Measurements from ENCODE around the gene ARHGAP15.

ARHGAP15 gene

DNA sequence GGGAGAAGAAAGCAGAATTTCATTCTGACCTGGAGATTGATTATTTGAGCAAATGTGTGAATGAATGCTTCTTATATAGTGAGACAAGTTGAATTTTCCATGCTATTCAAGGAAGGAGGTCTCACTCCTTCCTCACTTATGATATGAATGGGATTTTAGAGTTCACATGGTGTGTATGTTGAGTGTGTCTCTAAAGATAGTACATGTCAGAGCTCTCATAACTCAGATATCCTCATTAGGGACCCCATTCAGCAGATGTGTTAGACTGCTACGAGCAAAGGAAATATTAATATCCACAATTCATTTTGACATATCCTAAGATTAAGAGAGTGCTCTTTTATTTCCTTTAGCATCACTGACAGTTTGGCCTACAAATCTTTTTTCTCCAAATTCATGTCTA is 368.5 kb downstream of the ARHGAP15 start:
- no peak for TF ChIP-seq CTCF (IDR thresholded peaks at IDR 0.05; ENCODE audit: low read depth, low read length)
- H3K4me3 ChIP-seq (replicated peaks in 1 of 2; ENCODE audit: low read depth in 2 of 2, low read length in 2 of 2): no peak overlapping the region
- no peak for DNase-seq (ENCODE audit: low read depth in 2 of 2)

GRCh38 chr2:143498496-143498895 is 369.3 kb downstream of the ARHGAP15 start:
- no peak for DNase-seq (ENCODE audit: low read depth in 2 of 2)
- TF ChIP-seq CTCF (IDR thresholded peaks at IDR 0.05; ENCODE audit: low read depth, low read length): no peak
- H3K4me3 ChIP-seq (replicated peaks in 1 of 2; ENCODE audit: low read depth in 2 of 2, low read length in 2 of 2): no peak overlapping the region

GRCh38 chr2:143499061-143499460 is 369.8 kb downstream of the ARHGAP15 start:
- H3K4me3 ChIP-seq (replicated peaks in 1 of 2; ENCODE audit: low read depth in 2 of 2, low read length in 2 of 2): no peak overlapping the region
- DNase-seq (ENCODE audit: low read depth in 2 of 2): no peak
- no peak for TF ChIP-seq CTCF (IDR thresholded peaks at IDR 0.05; ENCODE audit: low read depth, low read length)

DNA sequence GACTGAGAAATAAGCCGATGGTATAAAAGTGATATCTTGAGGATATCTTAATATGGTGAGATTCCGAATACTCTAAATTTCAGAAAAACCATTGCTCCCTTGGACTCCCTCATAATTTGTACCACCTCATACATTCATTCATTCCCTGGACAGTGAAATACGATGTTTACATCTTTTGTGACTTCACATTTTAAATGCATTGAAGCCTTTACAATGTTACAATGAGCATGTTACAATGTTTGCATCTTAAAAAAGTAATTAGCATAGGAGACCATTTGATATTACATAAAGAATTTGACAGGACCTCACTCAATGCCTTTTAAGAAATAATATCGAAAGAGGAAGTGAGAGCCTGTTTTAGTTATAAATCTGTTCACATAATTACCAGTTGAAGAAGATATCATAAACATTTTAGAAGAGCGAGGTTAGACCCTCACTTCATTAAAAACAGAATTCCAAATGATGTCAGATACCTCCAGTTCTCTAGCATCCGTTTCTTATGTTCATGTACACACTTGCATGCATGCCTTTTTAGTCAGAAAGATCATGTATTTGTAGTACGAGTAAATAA is 372.0 kb downstream of the ARHGAP15 start:
- no peak for TF ChIP-seq CTCF (IDR thresholded peaks at IDR 0.05; ENCODE audit: low read depth, low read length)
- no peak overlapping the region for H3K4me3 ChIP-seq (replicated peaks in 1 of 2; ENCODE audit: low read depth in 2 of 2, low read length in 2 of 2)
- DNase-seq (ENCODE audit: low read depth in 2 of 2): no peak

DNA sequence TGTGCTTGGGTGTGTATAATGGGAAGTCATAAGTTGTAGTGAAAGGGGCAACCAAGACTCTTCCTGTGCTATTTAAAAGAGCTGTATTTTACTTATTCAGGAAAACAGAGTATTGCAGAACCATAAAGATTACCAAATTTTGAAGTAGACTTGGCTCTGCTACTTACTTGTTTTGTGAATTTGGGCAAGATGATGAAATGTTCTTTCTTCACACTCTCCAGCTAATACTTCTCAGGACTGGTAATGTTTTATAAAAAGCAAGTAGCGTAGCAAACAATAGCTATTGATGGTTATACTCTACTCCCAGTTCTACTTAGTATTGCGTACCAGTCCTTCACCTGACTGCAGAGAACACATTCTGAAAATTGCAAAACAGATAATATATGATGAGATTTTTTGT is 374.1 kb downstream of the ARHGAP15 start:
- no peak for DNase-seq (ENCODE audit: low read depth in 2 of 2)
- H3K4me3 ChIP-seq (replicated peaks in 1 of 2; ENCODE audit: low read depth in 2 of 2, low read length in 2 of 2): no peak overlapping the region
- TF ChIP-seq CTCF (IDR thresholded peaks at IDR 0.05; ENCODE audit: low read depth, low read length): no peak

- no peak for DNase-seq (ENCODE audit: low read depth in 2 of 2)
- H3K4me3 ChIP-seq (replicated peaks in 1 of 2; ENCODE audit: low read depth in 2 of 2, low read length in 2 of 2): no peak overlapping the region
- no peak for TF ChIP-seq CTCF (IDR thresholded peaks at IDR 0.05; ENCODE audit: low read depth, low read length)
These were observed 375.2 kb downstream of the ARHGAP15 start for GRCh38 chr2:143504397-143504796.

- DNase-seq (ENCODE audit: low read depth in 2 of 2): no peak
These were observed 376.3 kb downstream of the ARHGAP15 start for GRCh38 chr2:143505542-143505941.

More at GRCh38 chr2:143505542-143505941, 376.3 kb downstream of the ARHGAP15 start:
- no peak overlapping the region for H3K4me3 ChIP-seq (replicated peaks in 1 of 2; ENCODE audit: low read depth in 2 of 2, low read length in 2 of 2)
- no peak for TF ChIP-seq CTCF (IDR thresholded peaks at IDR 0.05; ENCODE audit: low read depth, low read length)

All from cardiac fibroblast (primary cell).